Adrenal gland (tissue), 12 donors: ENCODE measurements around the gene LZTFL1. TPM values are rescaled to one million over a fixed set of nuclear protein-coding genes. Genes with fewer than 3 reads are reported as not detected.
"Not testable (repeated sequence)": the region's sequence is repeated elsewhere in the genome, so short reads cannot be mapped to it uniquely, and the experiment has no call there.

Experiments used
- DNase-seq, 7 donors: peaks; one replicate each; pipeline ENCODE4 v3.0.0-alpha.2; 2019 to 2020
- H3K27ac ChIP-seq, 5 donors: fragments of 200-600 bp; sonication (generic) in 4 of 5; 1 replicate in 3 of 5; 2 replicates in 2 of 5; pipeline versions ENCODE4 v1.5.1 to v1.8.0; 2016 to 2020; ENCODE audit warnings: mild to moderate bottlenecking in 1 of 5
- H3K27me3 ChIP-seq: fragments of 200-600 bp; 2 replicates; pipeline ENCODE4 v1.8.0; 2021
- H3K36me3 ChIP-seq, 2 donors: fragments of 200-600 bp; replicated peaks in 1 of 2; 1 replicate in 1 of 2; 2 replicates in 1 of 2; pipeline versions ENCODE4 v1.5.1 to v1.8.0; 2018 to 2022
- H3K4me1 ChIP-seq, 2 donors: fragments of 200-600 bp; replicated peaks in 1 of 2; 1 replicate in 1 of 2; 2 replicates in 1 of 2; pipeline versions ENCODE4 v1.5.1 to v1.8.0; 2018 to 2021
- H3K4me3 ChIP-seq, 4 donors: fragments of 200-600 bp; sonication (generic) in 3 of 4; one replicate each; pipeline ENCODE4 v1.5.1; 2016 to 2018
- H3K9me3 ChIP-seq, 3 donors: fragments of 200-600 bp; sonication (generic) in 1 of 3; replicated peaks in 1 of 3; 1 replicate in 2 of 3; 2 replicates in 1 of 3; pipeline versions ENCODE4 v1.5.1 to v1.8.0; 2016 to 2021
- POLR2A ChIP-seq, 2 donors: fragments of 450-650 bp; IDR thresholded peaks; one replicate each; pipeline ENCODE4 v1.6.1; 2017; ENCODE audit warnings: antibody characterized with exemption in 2 of 2, mild to moderate bottlenecking in 2 of 2, moderate library complexity in 1 of 2
- WGBS, 4 donors: extraction: QIAGEN DNeasy Blood & Tissue Kit in 2 of 4; methylation state at CpG; one replicate each; pipeline versions ENCODE4 v1.1.5 to v1.1.7; 2013 to 2017; 5-methylcytosine and 5-hydroxymethylcytosine counted together
- intact Hi-C, 2 donors: fragments of 100-400 bp; cut with DNase I; formaldehyde crosslinking; loops; one replicate each; pipeline versions ENCODE4 v1.14.1 to v1.15.0; 2022 to 2023
- polyA plus RNA-seq, 3 donors: library from polyadenylated mRNA; stranded (reverse); fragments of 200-250 nt in 2 of 3; fragments of 350-450 nt in 1 of 3; fragmentation: Illumina TruSeq in 1 of 3; extraction: RNeasy Lipid Tissue Mini Kit (QIAGEN cat#74804) in 1 of 3; gene quantifications; one replicate each; pipeline ENCODE4 v1.2.3, GENCODE V29; 2013 to 2014
- total RNA-seq, 9 donors: library from RNA; depleted of rRNA in 4 of 9; stranded (reverse); fragments of >200 nt in 4 of 9; fragments of 120-200 nt in 1 of 9; fragmentation: NEBNext Ultra II Directional in 1 of 9; extraction: Animal tissue kit (Norgen Biotek cat#: 25700) in 1 of 9; gene quantifications; one replicate each; pipeline versions ENCODE4 v1.1.0 to v1.2.4, GENCODE V29; 2013 to 2023
- TF ChIP-seq, protein P1 (sequence below), 6 experiments: fragments of 450-650 bp in 4 of 6; fragments of 200-600 bp in 2 of 6; sonication (generic) in 1 of 6; IDR thresholded peaks; 1 replicate in 5 of 6; 2 replicates in 1 of 6; pipeline versions ENCODE4 v1.5.1 to v1.8.0; 2016 to 2021; ENCODE audit warnings: antibody characterized with exemption in 6 of 6, mild to moderate bottlenecking in 2 of 6, moderate library complexity in 1 of 6
- donor health status: healthy with polysubstance abuse.
- donor health status: Bipolar disorder and iron deficiency.
- donor health status: DM: yes; HTN: yes; CAD: no.
- donor health status: DM: no; HTN: no; CAD: no.
- donor health status: DM: no; HTN: no; CAD: no.
- donor health status: DM: yes; HTN: yes; CAD: no.

The LZTFL1 gene
- total and polyA plus RNA-seq, 12 donors: 3.9 to 36.3 (median 19.6) TPM

DNA sequence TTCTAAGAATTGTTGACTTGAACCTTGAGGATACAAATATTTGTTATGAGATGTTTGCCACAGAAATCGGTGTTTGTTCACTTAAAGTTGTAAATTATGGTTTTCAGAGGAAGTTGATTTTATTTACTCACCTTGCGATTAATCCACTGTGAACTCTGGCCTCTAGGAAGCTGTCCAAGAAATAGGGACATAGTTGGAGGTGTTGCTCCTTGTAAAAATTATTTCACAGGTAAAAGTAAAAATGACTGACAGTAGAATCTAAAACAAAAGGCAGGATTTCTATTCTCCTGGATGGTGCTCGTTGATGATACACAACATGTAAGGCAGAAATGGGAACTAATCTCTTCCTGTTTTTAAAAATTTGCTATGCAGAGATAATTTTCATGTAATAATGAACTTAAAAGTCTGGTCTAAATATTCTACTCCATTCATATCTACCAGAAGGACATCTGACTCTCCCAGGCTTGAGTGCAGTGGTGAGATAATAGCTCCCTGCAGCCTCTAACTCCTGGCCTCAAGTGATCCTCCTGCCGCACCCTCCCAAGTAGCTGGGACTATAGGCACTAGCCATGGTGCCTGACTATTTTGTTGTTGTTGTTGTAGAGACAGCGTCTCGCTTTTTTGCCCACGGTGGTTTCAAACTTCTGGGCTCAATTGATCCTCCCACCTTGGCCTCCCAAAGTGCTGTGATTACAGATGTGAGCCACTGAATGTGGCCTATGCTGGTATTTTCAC is 17.1 kb upstream of the LZTFL1 start:
- H3K4me3 ChIP-seq: no peak overlapping the region
- no peaks in the 10 kb centered on the region for H3K4me1 ChIP-seq
- H3K9me3 ChIP-seq: peaks cover 0 to 3% (median 0%) of the 10 kb centered on the region in 3 donors
- H3K36me3 ChIP-seq: no peaks in the 10 kb centered on the region
- intact Hi-C loops: no loop called here
- no peak overlapping the region for H3K27ac ChIP-seq
- 78 to 89% (median 81%) methylated on average over 7 of the region's 7 CpGs for WGBS, 4 donors
- no peak for TF ChIP-seq POLR2A (IDR thresholded peaks at IDR 0.05)
- TF ChIP-seq, protein P1, sequence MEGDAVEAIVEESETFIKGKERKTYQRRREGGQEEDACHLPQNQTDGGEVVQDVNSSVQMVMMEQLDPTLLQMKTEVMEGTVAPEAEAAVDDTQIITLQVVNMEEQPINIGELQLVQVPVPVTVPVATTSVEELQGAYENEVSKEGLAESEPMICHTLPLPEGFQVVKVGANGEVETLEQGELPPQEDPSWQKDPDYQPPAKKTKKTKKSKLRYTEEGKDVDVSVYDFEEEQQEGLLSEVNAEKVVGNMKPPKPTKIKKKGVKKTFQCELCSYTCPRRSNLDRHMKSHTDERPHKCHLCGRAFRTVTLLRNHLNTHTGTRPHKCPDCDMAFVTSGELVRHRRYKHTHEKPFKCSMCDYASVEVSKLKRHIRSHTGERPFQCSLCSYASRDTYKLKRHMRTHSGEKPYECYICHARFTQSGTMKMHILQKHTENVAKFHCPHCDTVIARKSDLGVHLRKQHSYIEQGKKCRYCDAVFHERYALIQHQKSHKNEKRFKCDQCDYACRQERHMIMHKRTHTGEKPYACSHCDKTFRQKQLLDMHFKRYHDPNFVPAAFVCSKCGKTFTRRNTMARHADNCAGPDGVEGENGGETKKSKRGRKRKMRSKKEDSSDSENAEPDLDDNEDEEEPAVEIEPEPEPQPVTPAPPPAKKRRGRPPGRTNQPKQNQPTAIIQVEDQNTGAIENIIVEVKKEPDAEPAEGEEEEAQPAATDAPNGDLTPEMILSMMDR (IDR thresholded peaks at IDR 0.05): no peak
- H3K27me3 ChIP-seq: no peaks in the 10 kb centered on the region
- no peak for DNase-seq

DNA sequence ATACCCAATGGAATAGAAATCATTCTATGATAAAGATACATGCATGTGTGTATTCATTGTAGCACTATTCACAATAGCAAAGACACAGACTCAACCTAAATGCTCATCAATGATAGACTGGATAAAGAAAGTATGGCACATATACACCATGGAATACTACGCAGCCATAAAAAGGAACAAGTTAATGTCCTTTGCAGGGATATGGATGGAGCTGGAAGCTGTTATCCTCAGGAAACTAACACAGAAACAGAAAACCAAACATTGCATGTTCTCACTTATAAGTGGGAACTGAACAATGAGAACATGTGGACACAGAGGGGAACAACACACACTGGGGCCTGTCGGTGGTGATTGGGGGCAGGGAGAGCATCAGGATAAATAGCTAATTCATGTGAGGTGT is 15.1 kb upstream of the LZTFL1 start:
- H3K27me3 ChIP-seq, H3K4me3 ChIP-seq, DNase-seq, H3K36me3 ChIP-seq, H3K4me1 ChIP-seq, H3K9me3 ChIP-seq, H3K27ac ChIP-seq, intact Hi-C loops: not testable (repeated sequence)
- 79 to 90% (median 85%) methylated on average over 2 of the region's 2 CpGs for WGBS, 4 donors

DNA sequence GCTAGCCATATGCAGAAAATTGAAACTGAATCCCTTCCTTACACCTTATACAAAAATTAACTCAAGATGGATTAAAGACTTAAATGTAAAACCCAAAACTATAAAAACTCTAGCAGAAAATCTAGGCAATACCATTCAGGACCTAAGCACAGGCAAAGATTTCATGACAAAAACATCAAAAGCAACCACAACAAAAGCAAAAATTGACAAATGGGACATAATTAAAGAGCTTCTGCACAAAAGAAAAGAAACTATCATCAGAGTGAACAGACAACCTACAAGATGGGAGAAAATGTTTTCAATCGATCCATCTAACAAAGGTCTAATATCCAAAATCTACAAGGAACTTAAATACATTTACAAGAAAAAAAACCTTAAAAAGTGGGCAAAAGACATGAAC is 14.4 kb upstream of the LZTFL1 start:
- H3K36me3 ChIP-seq, H3K9me3 ChIP-seq, intact Hi-C loops, H3K4me3 ChIP-seq, DNase-seq, H3K27ac ChIP-seq, H3K4me1 ChIP-seq, H3K27me3 ChIP-seq: not testable (repeated sequence)
- 75 to 93% (median 91%) methylated on average over 1 of the region's 1 CpG for WGBS, 4 donors

DNA sequence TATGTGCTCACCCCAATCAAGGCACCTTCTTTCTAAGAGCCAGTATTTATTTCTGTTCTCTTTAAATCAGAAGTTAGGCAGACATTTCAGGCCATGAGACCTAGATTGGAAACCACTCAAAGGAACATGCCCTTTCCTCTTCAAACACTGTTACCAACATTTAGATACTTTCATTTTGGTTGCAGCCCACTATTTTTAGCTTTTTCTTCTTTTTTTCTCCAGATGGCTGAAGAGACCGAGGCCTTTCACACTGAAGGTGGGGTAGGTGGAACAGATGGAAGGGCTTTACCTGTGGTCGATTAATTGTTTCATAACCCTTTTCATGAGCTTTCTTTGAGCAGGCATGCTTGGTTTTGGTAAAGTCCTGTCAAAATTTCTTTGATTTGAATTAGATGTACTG is 10.9 kb upstream of the LZTFL1 start:
- no peak overlapping the region for H3K4me3 ChIP-seq
- H3K27ac ChIP-seq: no peak overlapping the region
- TF ChIP-seq, protein P1 (IDR thresholded peaks at IDR 0.05): no peak
- TF ChIP-seq POLR2A (IDR thresholded peaks at IDR 0.05): no peak
- no peak for DNase-seq
- no peaks in the 10 kb centered on the region for H3K4me1 ChIP-seq
- no peaks in the 10 kb centered on the region for H3K36me3 ChIP-seq
- no peaks in the 10 kb centered on the region for H3K9me3 ChIP-seq
- 57 to 88% (median 73%) methylated on average over 2 of the region's 2 CpGs for WGBS, 4 donors
- intact Hi-C loops: no loop called here
- H3K27me3 ChIP-seq: peaks cover 7% of the 10 kb centered on the region

DNA sequence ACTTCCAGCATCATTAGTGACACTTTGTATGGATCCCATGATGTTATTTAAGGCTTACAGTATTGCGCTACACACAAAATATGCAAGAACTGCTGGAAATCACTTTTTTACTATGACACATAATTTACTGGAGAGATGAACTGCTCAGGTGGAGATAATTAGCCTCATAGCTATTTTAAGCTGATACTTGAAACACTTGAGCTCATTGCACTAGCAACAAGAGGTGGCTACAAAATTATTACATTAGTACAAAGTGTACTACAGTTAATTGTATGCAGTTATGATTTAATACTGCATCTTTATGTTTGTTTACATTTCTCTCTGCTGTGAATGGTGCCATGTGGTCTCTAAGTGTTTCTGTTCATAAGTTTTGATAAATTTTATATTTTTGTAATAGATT is 6.5 kb upstream of the LZTFL1 start:
- H3K9me3 ChIP-seq: no peaks in the 10 kb centered on the region
- no peak overlapping the region for H3K27ac ChIP-seq
- peaks cover 7% of the 10 kb centered on the region for H3K27me3 ChIP-seq
- intact Hi-C loops: no loop called here
- H3K4me3 ChIP-seq: no peak overlapping the region
- DNase-seq: no peak
- TF ChIP-seq, protein P1 (IDR thresholded peaks at IDR 0.05): no peak
- no peak for TF ChIP-seq POLR2A (IDR thresholded peaks at IDR 0.05)
- WGBS, 4 donors: 50 to 89% (median 84%) methylated on average over 1 of the region's 1 CpG
- no peaks in the 10 kb centered on the region for H3K36me3 ChIP-seq
- no peaks in the 10 kb centered on the region for H3K4me1 ChIP-seq
